Measurements from ENCODE around the gene ADNP2. TPM values are rescaled to one million over a fixed set of nuclear protein-coding genes. Genes with fewer than 3 reads are reported as not detected.

Gene ADNP2
- total and polyA plus RNA-seq, 2 experiments from 2014 or later, result 19.3 to 66.4 TPM

DNA sequence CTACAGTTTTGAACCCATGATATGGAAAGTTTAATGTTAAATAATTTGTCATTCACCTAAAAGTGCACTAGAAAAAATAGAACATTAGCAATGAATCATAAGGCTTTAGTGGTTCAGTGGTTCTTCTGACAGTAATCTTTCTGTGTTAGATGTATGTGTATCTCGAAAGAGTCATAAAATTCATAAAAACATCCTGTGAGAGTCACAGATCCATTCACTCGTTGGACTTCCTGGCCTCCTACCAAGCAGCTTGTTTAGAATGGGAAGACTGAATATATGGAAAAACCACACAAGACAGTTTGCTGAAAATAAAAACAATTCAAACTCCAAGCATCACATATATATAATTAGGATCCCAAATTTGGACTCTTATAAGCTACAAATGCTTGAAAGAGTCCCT is 34.8 kb downstream of the ADNP2 start:
- no peak overlapping the region for H3K4me3 ChIP-seq
- peaks cover 7% of the 10 kb centered on the region; the same call in 1 of the 3 replicates for H3K4me1 Mint-ChIP-seq
- no peaks in the 10 kb centered on the region; the same call in 2 of the 3 replicates for H3K9me3 Mint-ChIP-seq
- H3K27ac Mint-ChIP-seq, result no peak overlapping the region
- H3K9me2 ChIP-seq (ENCODE audit: insufficient read depth), result no peaks in the 10 kb centered on the region
- TF ChIP-seq EZH2phosphoT487 (IDR thresholded peaks at IDR 0.05; ENCODE audit: unreplicated experiment), result no peak
- TF ChIP-seq, protein P1, sequence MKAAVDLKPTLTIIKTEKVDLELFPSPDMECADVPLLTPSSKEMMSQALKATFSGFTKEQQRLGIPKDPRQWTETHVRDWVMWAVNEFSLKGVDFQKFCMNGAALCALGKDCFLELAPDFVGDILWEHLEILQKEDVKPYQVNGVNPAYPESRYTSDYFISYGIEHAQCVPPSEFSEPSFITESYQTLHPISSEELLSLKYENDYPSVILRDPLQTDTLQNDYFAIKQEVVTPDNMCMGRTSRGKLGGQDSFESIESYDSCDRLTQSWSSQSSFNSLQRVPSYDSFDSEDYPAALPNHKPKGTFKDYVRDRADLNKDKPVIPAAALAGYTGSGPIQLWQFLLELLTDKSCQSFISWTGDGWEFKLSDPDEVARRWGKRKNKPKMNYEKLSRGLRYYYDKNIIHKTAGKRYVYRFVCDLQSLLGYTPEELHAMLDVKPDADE (IDR thresholded peaks at IDR 0.05), result no peak
- no peak for TF ChIP-seq EZH2 (IDR thresholded peaks at IDR 0.05; ENCODE audit: low read depth, unreplicated experiment)
- TF ChIP-seq ZNF114 (CRISPR knock-in tag; IDR thresholded peaks at IDR 0.05), result no peak
- TF ChIP-seq STAT1 (IDR thresholded peaks at IDR 0.05; ENCODE audit: unreplicated experiment), result no peak
- TF ChIP-seq, protein P2, sequence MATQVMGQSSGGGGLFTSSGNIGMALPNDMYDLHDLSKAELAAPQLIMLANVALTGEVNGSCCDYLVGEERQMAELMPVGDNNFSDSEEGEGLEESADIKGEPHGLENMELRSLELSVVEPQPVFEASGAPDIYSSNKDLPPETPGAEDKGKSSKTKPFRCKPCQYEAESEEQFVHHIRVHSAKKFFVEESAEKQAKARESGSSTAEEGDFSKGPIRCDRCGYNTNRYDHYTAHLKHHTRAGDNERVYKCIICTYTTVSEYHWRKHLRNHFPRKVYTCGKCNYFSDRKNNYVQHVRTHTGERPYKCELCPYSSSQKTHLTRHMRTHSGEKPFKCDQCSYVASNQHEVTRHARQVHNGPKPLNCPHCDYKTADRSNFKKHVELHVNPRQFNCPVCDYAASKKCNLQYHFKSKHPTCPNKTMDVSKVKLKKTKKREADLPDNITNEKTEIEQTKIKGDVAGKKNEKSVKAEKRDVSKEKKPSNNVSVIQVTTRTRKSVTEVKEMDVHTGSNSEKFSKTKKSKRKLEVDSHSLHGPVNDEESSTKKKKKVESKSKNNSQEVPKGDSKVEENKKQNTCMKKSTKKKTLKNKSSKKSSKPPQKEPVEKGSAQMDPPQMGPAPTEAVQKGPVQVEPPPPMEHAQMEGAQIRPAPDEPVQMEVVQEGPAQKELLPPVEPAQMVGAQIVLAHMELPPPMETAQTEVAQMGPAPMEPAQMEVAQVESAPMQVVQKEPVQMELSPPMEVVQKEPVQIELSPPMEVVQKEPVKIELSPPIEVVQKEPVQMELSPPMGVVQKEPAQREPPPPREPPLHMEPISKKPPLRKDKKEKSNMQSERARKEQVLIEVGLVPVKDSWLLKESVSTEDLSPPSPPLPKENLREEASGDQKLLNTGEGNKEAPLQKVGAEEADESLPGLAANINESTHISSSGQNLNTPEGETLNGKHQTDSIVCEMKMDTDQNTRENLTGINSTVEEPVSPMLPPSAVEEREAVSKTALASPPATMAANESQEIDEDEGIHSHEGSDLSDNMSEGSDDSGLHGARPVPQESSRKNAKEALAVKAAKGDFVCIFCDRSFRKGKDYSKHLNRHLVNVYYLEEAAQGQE (IDR thresholded peaks at IDR 0.05; ENCODE audit: unreplicated experiment), result no peak
- TF ChIP-seq JUNB (IDR thresholded peaks at IDR 0.05; ENCODE audit: unreplicated experiment), result no peak
- TF ChIP-seq NANOG (IDR thresholded peaks at IDR 0.05; ENCODE audit: borderline replicate concordance), result no peak
- TF ChIP-seq ZNF331 (CRISPR knock-in tag; IDR thresholded peaks at IDR 0.05; ENCODE audit: low read depth), result no peak
- no peak for TF ChIP-seq POLR2AphosphoS5 (IDR thresholded peaks at IDR 0.05; ENCODE audit: low read depth)
- TF ChIP-seq, protein P3, sequence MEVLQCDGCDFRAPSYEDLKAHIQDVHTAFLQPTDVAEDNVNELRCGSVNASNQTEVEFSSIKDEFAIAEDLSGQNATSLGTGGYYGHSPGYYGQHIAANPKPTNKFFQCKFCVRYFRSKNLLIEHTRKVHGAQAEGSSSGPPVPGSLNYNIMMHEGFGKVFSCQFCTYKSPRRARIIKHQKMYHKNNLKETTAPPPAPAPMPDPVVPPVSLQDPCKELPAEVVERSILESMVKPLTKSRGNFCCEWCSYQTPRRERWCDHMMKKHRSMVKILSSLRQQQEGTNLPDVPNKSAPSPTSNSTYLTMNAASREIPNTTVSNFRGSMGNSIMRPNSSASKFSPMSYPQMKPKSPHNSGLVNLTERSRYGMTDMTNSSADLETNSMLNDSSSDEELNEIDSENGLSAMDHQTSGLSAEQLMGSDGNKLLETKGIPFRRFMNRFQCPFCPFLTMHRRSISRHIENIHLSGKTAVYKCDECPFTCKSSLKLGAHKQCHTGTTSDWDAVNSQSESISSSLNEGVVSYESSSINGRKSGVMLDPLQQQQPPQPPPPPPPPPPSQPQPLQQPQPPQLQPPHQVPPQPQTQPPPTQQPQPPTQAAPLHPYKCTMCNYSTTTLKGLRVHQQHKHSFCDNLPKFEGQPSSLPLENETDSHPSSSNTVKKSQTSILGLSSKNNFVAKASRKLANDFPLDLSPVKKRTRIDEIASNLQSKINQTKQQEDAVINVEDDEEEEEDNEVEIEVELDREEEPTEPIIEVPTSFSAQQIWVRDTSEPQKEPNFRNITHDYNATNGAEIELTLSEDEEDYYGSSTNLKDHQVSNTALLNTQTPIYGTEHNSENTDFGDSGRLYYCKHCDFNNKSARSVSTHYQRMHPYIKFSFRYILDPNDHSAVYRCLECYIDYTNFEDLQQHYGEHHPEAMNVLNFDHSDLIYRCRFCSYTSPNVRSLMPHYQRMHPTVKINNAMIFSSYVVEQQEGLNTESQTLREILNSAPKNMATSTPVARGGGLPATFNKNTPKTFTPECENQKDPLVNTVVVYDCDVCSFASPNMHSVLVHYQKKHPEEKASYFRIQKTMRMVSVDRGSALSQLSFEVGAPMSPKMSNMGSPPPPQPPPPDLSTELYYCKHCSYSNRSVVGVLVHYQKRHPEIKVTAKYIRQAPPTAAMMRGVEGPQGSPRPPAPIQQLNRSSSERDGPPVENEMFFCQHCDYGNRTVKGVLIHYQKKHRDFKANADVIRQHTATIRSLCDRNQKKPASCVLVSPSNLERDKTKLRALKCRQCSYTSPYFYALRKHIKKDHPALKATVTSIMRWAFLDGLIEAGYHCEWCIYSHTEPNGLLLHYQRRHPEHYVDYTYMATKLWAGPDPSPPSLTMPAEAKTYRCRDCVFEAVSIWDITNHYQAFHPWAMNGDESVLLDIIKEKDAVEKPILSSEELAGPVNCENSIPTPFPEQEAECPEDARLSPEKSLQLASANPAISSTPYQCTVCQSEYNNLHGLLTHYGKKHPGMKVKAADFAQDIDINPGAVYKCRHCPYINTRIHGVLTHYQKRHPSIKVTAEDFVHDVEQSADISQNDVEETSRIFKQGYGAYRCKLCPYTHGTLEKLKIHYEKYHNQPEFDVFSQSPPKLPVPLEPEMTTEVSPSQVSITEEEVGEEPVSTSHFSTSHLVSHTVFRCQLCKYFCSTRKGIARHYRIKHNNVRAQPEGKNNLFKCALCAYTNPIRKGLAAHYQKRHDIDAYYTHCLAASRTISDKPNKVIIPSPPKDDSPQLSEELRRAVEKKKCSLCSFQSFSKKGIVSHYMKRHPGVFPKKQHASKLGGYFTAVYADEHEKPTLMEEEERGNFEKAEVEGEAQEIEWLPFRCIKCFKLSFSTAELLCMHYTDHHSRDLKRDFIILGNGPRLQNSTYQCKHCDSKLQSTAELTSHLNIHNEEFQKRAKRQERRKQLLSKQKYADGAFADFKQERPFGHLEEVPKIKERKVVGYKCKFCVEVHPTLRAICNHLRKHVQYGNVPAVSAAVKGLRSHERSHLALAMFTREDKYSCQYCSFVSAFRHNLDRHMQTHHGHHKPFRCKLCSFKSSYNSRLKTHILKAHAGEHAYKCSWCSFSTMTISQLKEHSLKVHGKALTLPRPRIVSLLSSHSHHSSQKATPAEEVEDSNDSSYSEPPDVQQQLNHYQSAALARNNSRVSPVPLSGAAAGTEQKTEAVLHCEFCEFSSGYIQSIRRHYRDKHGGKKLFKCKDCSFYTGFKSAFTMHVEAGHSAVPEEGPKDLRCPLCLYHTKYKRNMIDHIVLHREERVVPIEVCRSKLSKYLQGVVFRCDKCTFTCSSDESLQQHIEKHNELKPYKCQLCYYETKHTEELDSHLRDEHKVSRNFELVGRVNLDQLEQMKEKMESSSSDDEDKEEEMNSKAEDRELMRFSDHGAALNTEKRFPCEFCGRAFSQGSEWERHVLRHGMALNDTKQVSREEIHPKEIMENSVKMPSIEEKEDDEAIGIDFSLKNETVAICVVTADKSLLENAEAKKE (CRISPR knock-in tag; IDR thresholded peaks at IDR 0.05), result no peak
- no peak for TF ChIP-seq CREB1 (CRISPR knock-in tag; IDR thresholded peaks at IDR 0.05; ENCODE audit: low read depth)
- no peaks in the 10 kb centered on the region; the same call in 1 of the 2 replicates for H3K36me3 ChIP-seq (ENCODE audit: insufficient read depth)
- peaks cover 26% of the 10 kb centered on the region for H4K20me1 ChIP-seq (replicated peaks; ENCODE audit: insufficient read depth)
- no peak overlapping the region for H3K4me3 Mint-ChIP-seq
- no peak overlapping the region for H2AFZ ChIP-seq
- peaks cover 5% of the 10 kb centered on the region; the same call in 1 of the 2 replicates for H3K79me2 ChIP-seq (replicated peaks; ENCODE audit: insufficient read depth)
- no peak for ATAC-seq
- no peaks in the 10 kb centered on the region; the same call in 1 of the 2 replicates for H3F3A ChIP-seq (replicated peaks; ENCODE audit: low read depth)
- no peaks in the 10 kb centered on the region for H3K4me1 ChIP-seq (ENCODE audit: insufficient read depth)
- no peak for DNase-seq (ENCODE audit: low spot score)
- H3K27me3 ChIP-seq (ENCODE audit: insufficient read depth), result no peaks in the 10 kb centered on the region; the same call in 1 of the 2 replicates
- H3K27me3 Mint-ChIP-seq (ENCODE audit: insufficient read depth, low read depth, poor library complexity), result peaks cover 15% of the 10 kb centered on the region
- no peak overlapping the region for H3K4me2 ChIP-seq
- H3K36me3 Mint-ChIP-seq (ENCODE audit: low read depth), result peaks cover 16% of the 10 kb centered on the region
- H3K27ac ChIP-seq (ENCODE audit: low read depth), result no peak overlapping the region

All from GM23338 (cell line).